ENCODE data around the gene PPIL4.
"Not testable (repeated sequence)": the region's sequence is repeated elsewhere in the genome, so short reads cannot be mapped to it uniquely, and the experiment has no call there.

PPIL4 gene

DNA sequence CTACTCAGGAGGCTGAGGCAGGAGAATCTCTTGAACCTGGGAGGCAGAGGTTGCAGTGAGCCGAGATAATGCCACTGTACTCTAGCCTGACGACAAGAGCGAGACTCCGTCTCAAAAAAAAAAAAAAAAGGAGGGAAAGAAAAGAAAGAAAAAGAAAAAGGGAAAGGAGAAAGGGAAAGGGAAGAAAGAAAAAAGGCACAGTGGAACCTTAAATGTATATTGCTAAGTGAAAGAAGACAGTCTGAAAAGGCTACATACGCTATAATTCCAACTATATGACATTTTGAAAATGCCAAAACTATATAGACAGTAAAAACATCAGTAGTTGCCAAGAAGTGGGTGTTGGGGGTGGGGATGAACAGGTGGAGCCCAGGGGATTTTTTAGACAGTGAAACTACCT lies 16.2 kb downstream of the PPIL4 start:
- DNase-seq: no peak

DNA sequence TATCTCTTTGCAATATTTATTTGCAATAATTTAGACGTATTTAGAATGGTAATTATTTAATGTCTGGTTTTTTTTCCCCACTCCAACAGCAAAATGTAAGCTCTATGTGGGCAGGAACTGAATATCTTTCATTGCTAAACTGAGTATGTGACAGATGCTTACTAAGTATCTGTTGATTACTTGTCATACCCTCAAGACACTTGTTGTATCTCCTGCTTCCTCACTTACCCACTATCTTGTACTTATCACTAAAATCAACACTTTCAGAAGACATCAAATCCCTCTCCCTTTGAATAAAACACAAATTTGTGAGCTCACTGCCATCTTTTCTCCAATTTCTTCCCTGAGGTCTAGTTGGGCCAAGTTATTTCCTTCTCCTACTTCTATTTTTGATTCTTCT lies 30.3 kb downstream of the PPIL4 start:
- no peak for DNase-seq

GRCh38 chr6:149513915-149514314 lies 31.9 kb downstream of the PPIL4 start:
- no peak for DNase-seq

GRCh38 chr6:149510793-149511512 lies 34.9 kb downstream of the PPIL4 start:
- no peak for DNase-seq

DNA sequence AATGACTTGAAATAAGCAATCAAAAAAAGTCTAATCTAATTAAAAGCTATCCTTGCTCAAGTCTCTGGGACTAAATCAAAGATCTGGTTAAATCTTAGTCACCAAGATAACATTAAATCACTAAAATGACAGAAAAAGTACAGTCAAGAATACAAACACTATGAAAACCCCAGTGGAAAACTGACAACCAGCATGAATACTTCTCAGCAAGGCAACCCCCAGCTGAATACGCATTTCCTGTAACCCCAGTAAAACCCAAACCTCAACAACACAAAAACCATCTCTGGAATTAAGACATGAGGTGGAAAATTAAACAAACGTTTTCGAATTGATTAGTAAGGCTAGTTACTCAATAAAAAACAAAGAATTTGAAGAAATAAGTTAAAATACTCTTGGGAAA lies 37.4 kb downstream of the PPIL4 start:
- no peak for DNase-seq

DNA sequence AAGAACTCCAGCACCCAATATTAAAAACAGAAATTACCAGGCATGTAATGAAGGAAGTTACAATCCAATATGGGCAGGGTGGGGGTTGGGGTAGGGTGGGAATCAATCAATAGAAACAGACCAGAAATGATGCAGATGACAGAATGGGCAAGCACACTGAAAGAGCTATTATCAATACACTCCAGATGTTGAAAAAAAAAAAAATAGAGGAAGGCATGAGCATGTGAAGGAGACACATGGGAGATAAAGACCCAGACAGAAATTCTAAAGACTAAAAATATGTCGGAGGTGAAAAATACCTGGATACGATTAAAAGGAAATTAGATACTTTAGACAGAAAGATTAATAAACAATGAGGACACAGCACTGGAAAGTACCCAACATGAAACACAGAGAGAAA lies 42.0 kb downstream of the PPIL4 start:
- no peak for DNase-seq

DNA sequence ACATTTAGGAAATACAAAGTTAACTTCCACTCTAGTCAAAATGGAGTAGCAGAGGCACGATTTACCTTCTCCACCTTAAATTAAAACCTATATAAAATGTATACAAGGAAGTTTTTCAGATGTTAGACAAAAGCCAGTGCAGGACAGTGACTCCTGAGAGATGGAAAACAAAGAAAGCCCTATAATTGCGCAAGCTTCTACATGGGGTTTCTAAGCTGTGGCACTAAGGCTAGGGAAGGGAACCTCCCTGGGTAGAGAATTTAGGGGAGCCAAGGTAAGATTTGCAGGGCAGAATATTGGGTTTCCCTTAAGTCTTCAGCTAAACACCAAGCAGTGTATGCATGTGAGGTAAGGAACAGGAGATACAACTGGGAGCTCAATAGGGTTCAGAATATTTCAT lies 42.6 kb downstream of the PPIL4 start:
- no peak for DNase-seq

GRCh38 chr6:149501768-149502167 lies 44.1 kb downstream of the PPIL4 start:
- no peak for DNase-seq

- DNase-seq: no peak
These were observed 44.6 kb downstream of the PPIL4 start for GRCh38 chr6:149501201-149501600.

DNA sequence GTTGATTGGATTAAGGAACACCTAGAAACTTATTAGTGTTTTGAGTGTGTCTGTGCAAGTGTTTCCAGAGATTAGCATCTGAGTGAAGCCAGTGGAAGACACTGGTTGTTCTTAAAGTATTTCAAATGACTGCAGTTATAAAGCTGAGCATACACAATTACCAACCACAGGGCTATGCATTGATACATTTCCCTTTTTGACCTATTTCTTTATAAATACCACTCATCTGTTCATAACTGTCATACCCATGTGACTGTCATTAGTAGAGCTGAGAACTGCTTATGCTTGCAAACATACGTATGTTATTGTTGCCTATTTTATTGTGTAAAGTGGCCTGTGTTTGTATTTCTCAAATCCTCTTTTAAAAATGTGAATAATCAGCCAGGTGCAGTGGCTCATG lies 45.7 kb downstream of the PPIL4 start:
- no peak for DNase-seq

DNA sequence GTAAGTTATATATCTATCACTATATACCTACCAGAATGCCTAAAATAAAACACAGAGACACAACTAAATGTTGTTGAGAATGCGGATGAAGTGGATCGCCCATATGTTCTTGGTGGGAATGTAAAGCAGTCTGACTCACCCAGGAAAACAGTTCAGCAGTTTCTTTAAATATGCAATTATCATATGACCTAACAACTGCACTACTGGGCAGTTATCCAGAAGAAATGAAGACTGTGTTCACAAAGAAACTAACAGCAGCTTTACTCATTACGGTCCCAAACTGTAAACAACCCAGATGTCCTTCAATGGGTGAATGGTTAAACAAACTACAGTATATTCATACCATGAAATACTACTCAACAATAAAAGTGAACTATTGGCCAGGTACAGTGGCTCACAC lies 46.8 kb downstream of the PPIL4 start:
- no peak for DNase-seq

- DNase-seq: no peak
These were observed 48.5 kb downstream of the PPIL4 start for GRCh38 chr6:149497365-149497764.

DNA sequence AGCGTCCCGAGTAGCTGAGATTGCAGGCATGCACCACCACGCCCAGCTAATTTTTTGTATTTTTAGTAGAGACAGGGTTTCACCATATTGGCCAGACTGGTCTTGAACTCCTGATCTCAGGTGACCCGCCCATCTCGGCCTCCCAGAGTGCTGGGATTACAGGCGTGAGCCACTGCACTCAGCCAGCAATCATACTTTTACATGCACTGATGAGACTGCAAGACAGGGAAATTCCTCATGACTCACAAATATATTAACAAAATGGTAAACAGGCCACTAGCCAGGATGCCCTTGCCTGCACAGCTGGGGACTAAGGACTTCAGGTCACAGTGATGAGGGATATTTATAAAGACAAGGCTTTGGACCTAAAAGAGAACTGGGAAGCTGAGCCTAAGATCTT lies 49.2 kb downstream of the PPIL4 start:
- not testable (repeated sequence) for DNase-seq

DNA sequence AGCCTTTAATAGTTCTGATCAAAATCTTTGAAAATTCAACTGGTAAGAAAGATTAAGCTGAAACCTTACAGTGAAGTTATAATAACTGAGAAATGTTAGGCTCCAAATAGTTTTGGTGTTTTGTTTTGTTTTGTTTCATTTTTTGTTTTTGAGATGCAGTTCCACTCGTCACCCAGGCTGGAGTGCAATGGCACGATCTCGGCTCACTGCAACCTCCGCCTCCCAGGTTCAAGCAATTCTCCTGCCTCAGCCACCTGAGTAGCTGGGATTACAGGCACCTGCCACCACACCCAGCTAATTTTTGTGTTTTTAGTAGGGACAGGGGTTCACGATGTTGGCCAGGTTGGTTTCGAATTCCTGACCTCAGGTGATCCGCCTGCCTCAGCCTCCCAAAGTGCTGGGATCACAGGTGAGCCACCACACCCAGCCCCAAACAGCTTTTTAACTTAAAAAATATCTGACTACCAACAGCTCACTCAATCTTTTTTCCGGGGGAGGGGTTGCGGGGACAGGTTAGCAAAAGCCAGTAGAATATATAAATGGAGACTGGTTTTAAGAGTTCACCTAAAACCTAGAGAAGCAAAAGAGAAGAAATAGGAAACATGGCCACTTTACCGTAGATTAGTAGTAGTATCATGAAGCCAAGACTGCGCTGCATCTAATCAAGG lies 50.4 kb downstream of the PPIL4 start:
- not testable (repeated sequence) for DNase-seq

DNA sequence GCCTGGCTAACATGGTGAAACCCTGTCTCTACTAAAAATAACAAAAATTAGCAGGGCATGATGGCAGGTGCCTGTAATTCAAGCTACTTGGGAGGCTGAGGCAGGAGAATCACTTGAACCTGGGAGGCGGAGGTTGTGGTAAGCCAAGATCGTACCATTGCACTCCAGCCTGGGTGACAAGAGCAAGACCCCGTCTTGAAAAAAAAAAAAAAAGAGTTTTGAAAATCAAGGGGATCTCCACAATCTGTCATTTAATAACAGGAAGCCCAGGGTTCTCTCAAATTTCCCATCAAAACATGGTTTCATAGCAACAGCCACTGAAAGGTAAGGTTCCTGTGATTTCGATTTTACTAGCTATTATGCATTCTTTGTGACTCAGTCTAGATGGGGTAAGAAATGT lies 51.0 kb downstream of the PPIL4 start:
- DNase-seq: not testable (repeated sequence)

DNA sequence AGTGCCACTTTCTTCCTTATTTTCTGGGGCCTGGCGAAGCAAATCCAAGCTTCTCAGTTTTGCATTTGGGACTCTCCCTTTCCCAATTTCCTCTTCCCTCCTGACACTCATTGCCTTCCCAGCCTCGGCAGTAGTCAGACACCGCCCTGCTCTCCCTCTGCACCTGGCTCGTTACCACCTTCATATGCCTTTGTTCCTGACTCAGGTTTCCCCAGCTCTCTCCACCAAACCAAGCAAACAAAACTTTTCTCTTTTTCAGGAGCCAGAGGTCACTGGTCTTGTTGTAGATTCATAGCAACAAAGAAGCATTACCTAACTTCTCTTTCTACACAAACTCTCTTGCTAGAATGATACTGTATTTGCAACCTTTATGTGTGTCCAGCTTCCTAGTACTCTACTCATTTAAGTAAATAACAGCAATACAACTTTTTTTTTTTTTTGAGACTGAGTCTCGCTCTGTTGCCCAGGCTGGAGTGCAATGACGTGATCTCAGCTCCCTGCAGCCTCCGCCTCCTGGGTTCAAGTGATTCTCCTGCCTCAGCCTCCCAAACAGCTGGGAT lies 52.0 kb downstream of the PPIL4 start:
- no peak for DNase-seq

DNA sequence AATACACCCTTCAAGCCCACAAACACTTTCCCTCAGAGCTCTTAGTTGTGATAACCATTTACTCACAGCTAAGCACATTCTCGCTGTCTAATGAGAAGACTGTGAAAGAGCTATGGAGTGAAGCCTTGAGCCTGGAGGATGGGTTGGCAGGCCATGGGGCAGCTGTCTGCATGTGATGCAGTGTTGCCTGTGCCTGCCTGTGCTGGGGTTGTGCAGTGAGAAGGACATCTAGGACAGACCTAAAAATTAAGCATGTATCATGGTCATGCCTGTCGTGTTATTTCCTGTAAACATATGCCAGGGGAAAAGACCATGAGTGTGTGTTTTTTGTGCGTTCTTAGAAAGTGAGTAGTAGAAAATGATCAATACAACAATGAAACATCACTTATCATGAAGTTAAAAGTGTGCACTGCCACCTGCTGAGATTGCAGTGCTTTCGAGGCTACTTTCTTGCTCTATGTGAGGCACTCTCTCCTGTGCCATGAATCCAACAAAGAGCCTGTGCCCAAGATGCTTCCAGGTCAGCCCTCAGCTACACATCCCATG lies 53.0 kb downstream of the PPIL4 start:
- no peak for DNase-seq

GRCh38 chr6:149489967-149490366 lies 55.9 kb downstream of the PPIL4 start:
- no peak for DNase-seq

DNA sequence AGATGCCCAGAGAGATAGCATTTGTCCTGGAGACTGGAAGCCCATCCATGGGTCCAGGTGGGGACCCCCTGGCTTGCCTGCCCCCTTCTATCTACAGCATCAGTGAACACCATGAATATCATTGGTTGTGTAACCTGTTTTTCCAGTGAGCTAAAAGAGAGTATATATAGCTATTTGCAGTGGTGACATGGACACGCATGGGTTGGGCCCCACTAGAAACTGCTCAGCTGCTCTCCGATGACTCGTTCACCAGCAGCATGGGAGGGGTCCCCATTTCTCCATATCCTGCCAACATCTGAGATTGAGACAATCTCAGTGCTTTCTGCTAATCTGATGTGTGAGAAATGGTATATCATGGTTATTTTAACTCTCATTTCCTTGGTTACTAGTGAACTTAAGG lies 57.0 kb downstream of the PPIL4 start:
- DNase-seq: no peak

GRCh38 chr6:149487316-149487715 lies 58.5 kb downstream of the PPIL4 start:
- no peak for DNase-seq

GRCh38 chr6:149484733-149485700 lies 60.8 kb downstream of the PPIL4 start, which contains the start of gene ZC3H12D:
Gene ZC3H12D (minus strand): TSS chr6:149485014. CDS start chr6:149474543, 10,471 bp downstream.
- no peak for DNase-seq

GRCh38 chr6:149483849-149484655 lies 61.8 kb downstream of the PPIL4 start:
- no peak for DNase-seq

Measured in NCI-H1417 (cell line).